MM.1S (cell line): ENCODE data around the gene SFRP2.

ENCODE experiments used
- EZH2phosphoT487 ChIP-seq: fragments of 300-600 bp; sonication (generic); IDR thresholded peaks from 2 replicates; pipeline ENCODE4 v1.6.1; 2018; ENCODE audit warnings: antibody characterized with exemption, low read length
- TF ChIP-seq, protein P1 (sequence below): fragments of 300-600 bp; sonication (generic); IDR thresholded peaks from 2 replicates; pipeline ENCODE4 v1.5.1; 2016; ENCODE audit warnings: antibody characterized with exemption, low read length, mixed read lengths

DNA sequence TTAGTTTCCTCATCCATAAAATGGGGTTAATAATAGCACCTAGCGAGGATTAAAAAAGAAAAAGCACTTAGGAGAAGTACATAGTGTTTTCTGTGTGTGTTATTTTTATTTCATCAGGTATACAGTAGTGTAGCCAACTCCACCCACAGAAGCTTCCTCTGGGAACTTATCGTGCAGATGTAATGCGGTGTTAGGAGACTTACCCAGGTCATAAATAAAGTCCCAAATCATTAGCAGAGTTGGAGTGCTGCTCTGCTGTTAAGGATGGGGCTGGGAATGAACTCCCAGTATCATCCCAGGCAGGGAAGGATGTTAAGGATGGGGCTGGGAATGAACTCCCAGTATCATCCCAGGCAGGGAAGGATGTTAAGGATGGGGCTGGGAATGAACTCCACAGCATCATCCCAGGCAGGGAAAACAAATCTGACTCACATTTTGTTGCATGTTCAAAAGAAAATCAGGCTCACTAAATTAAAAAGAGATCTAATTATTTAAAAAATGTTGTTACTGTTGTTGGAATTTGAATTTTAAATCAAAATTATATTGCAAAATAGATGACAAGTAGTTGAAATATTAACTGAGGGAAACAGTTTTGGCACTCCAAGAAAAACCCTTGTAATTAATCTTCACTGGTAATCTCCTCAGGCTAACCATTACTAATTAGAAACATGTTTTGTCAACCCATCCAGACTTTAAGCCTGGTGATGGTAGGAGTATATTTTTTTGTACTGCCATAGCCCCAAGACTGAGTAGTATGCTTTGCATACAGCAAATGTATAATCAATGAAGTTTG lies 10.2 kb upstream of the SFRP2 start:
- TF ChIP-seq, protein P1, sequence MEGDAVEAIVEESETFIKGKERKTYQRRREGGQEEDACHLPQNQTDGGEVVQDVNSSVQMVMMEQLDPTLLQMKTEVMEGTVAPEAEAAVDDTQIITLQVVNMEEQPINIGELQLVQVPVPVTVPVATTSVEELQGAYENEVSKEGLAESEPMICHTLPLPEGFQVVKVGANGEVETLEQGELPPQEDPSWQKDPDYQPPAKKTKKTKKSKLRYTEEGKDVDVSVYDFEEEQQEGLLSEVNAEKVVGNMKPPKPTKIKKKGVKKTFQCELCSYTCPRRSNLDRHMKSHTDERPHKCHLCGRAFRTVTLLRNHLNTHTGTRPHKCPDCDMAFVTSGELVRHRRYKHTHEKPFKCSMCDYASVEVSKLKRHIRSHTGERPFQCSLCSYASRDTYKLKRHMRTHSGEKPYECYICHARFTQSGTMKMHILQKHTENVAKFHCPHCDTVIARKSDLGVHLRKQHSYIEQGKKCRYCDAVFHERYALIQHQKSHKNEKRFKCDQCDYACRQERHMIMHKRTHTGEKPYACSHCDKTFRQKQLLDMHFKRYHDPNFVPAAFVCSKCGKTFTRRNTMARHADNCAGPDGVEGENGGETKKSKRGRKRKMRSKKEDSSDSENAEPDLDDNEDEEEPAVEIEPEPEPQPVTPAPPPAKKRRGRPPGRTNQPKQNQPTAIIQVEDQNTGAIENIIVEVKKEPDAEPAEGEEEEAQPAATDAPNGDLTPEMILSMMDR, result no peak
- no peak for TF ChIP-seq EZH2phosphoT487
